GM23338 (cell line): ENCODE measurements around the gene NTM. TPM values are rescaled to one million over a fixed set of nuclear protein-coding genes. Genes with fewer than 3 reads are reported as not detected.

Experiments used
- ATAC-seq: fragments of 200-7000 bp; cut with Tn5 transposase; 3 replicates; pipeline ENCODE4 v1.9.1; 2020
- DNase-seq: peaks from one replicate; pipeline ENCODE4 v3.0.0-alpha.2; 2015; ENCODE audit warnings: low spot score
- H2AFZ ChIP-seq: fragments of 200-600 bp; sonication (generic); 2 replicates; pipeline ENCODE4 v1.8.0; 2016; ENCODE audit warnings: antibody characterized with exemption, mild to moderate bottlenecking, moderate library complexity
- H3F3A ChIP-seq: fragments of 200-600 bp; sonication (generic); replicated peaks from 2 replicates; pipeline ENCODE4 v1.8.0; 2017; ENCODE audit warnings: antibody characterized with exemption, mixed run types, low read depth
- H3K27ac ChIP-seq: fragments of 200-600 bp; sonication (generic); 2 replicates; pipeline ENCODE4 v1.6.1; 2016; ENCODE audit warnings: low read depth
- H3K27me3 ChIP-seq: fragments of 200-600 bp; sonication (generic); 2 replicates; pipeline ENCODE4 v1.8.0; 2016; ENCODE audit warnings: mild to moderate bottlenecking, mixed run types, moderate library complexity; ENCODE audit not compliant: insufficient read depth
- H3K36me3 ChIP-seq: fragments of 200-600 bp; sonication (generic); 2 replicates; pipeline ENCODE4 v1.8.0; 2016; ENCODE audit warnings: mild to moderate bottlenecking; ENCODE audit not compliant: insufficient read depth
- H3K4me1 ChIP-seq: fragments of 200-600 bp; sonication (generic); 2 replicates; pipeline ENCODE4 v1.8.0; 2016; ENCODE audit warnings: mild to moderate bottlenecking, moderate library complexity; ENCODE audit not compliant: insufficient read depth
- H3K4me2 ChIP-seq: fragments of 200-600 bp; sonication (generic); 2 replicates; pipeline ENCODE4 v1.7.1; 2017; ENCODE audit warnings: mixed run types
- H3K4me3 ChIP-seq: fragments of 200-600 bp; sonication (generic); 2 replicates; pipeline ENCODE4 v1.6.1; 2016; ENCODE audit warnings: mixed run types
- H3K79me2 ChIP-seq: fragments of 200-600 bp; sonication (generic); replicated peaks from 2 replicates; pipeline ENCODE4 v1.8.0; 2017; ENCODE audit warnings: mild to moderate bottlenecking; ENCODE audit not compliant: insufficient read depth
- H3K9me2 ChIP-seq: fragments of 200-600 bp; sonication (generic); 2 replicates; pipeline ENCODE4 v1.8.0; 2017; ENCODE audit not compliant: insufficient read depth
- H4K20me1 ChIP-seq: fragments of 200-600 bp; sonication (generic); replicated peaks from 2 replicates; pipeline ENCODE4 v1.8.0; 2017; ENCODE audit warnings: mild to moderate bottlenecking; ENCODE audit not compliant: insufficient read depth
- H3K27ac Mint-ChIP-seq: 2 replicates; pipeline ENCODE4 v1.8.0; 2020; ENCODE audit warnings: inconsistent platforms, mild to moderate bottlenecking, moderate library complexity, mixed read lengths
- H3K27me3 Mint-ChIP-seq: 3 replicates; pipeline ENCODE4 v1.8.0; 2022; ENCODE audit warnings: low read depth, mild to moderate bottlenecking, moderate library complexity, mixed read lengths, inconsistent platforms; ENCODE audit not compliant: insufficient read depth, poor library complexity
- H3K36me3 Mint-ChIP-seq: 3 replicates; pipeline ENCODE4 v1.8.0; 2021; ENCODE audit warnings: low read depth, mild to moderate bottlenecking, inconsistent platforms, moderate library complexity, mixed read lengths
- H3K4me1 Mint-ChIP-seq: 3 replicates; pipeline ENCODE4 v1.8.0; 2020; ENCODE audit warnings: mild to moderate bottlenecking, inconsistent platforms, mixed read lengths
- H3K4me3 Mint-ChIP-seq: 3 replicates; pipeline ENCODE4 v1.8.0; 2021; ENCODE audit warnings: moderate library complexity, mild to moderate bottlenecking, inconsistent platforms, mixed read lengths
- H3K9me3 Mint-ChIP-seq: 3 replicates; pipeline ENCODE4 v1.8.0; 2020; ENCODE audit warnings: moderate library complexity, mild to moderate bottlenecking, inconsistent platforms, mixed read lengths
- ETS1 ChIP-seq: IDR thresholded peaks from 2 replicates; pipeline ENCODE4 v1.6.1; 2016; ENCODE audit warnings: antibody characterized with exemption
- JUNB ChIP-seq: IDR thresholded peaks from one replicate; pipeline ENCODE4 v1.6.1; 2016; ENCODE audit warnings: antibody characterized with exemption; ENCODE audit not compliant: unreplicated experiment
- NANOG ChIP-seq: IDR thresholded peaks from 2 replicates; pipeline ENCODE4 v1.6.1; 2016; ENCODE audit warnings: antibody characterized with exemption, borderline replicate concordance
- REST ChIP-seq: IDR thresholded peaks from one replicate; pipeline ENCODE4 v1.6.1; 2018; ENCODE audit warnings: antibody characterized with exemption; ENCODE audit not compliant: unreplicated experiment
- STAT1 ChIP-seq: IDR thresholded peaks from one replicate; pipeline ENCODE4 v1.6.1; 2016; ENCODE audit warnings: antibody characterized with exemption; ENCODE audit not compliant: unreplicated experiment
- ZNF331 ChIP-seq: fragments of 250-450 bp; sonication (Bioruptor Pico); IDR thresholded peaks from 2 replicates; pipeline ENCODE4 v1.5.0; 2020; ENCODE audit warnings: low read depth, mild to moderate bottlenecking, moderate library complexity
- ZNF462 ChIP-seq: fragments of 250-450 bp; sonication (Bioruptor Pico); IDR thresholded peaks from 2 replicates; pipeline ENCODE4 v1.5.0; 2020; ENCODE audit warnings: mild to moderate bottlenecking, moderate library complexity
- polyA plus RNA-seq: library from polyadenylated mRNA; unstranded; fragments of >200 nt; fragmentation: Nextera tagmentation; extraction: Ambion mirVana; gene quantifications from 2 replicates; pipeline ENCODE4 v1.2.1, GENCODE V29; 2016
- total RNA-seq: library from RNA; depleted of rRNA; stranded (reverse); fragments of >200 nt; shearing (Covaris generic); gene quantifications from 2 replicates; pipeline ENCODE4 v1.2.3, GENCODE V29; 2014

The NTM gene
- total and polyA plus RNA-seq, 2 experiments from 2014 or later, result 10.6 to 14.6 TPM

GRCh38 chr11:131468565-131468964 is 98.2 kb downstream of the NTM start:
- Histone ChIP-seq H4K20me1 (no peaks in the 10 kb centered on the region), H3K27ac (no peak overlapping the region), H3K9me2 (peaks cover 7% of the 10 kb centered on the region; the same call in 1 of the 2 replicates), H3K4me1 (peaks cover 32% of the 10 kb centered on the region), H3K36me3 (no peaks in the 10 kb centered on the region), H3K27me3 (no peaks in the 10 kb centered on the region), H3F3A (no peaks in the 10 kb centered on the region), H3K4me2 (no peak overlapping the region), H3K79me2 (no peaks in the 10 kb centered on the region), H3K4me3 (no peak overlapping the region), H2AFZ (no peak overlapping the region)
- Mint-ChIP-seq H3K36me3 (no peaks in the 10 kb centered on the region), H3K9me3 (no peaks in the 10 kb centered on the region), H3K4me1 (peaks cover 48% of the 10 kb centered on the region), H3K27ac (no peak overlapping the region), H3K4me3 (no peak overlapping the region), H3K27me3 (peaks cover 5% of the 10 kb centered on the region)
- TF ChIP-seq REST, result no peak
- no peak for TF ChIP-seq ZNF331 (CRISPR knock-in tag)
- no peak for TF ChIP-seq ZNF462 (CRISPR knock-in tag)
- TF ChIP-seq NANOG, result no peak
- no peak for TF ChIP-seq STAT1
- no peak for TF ChIP-seq JUNB
- TF ChIP-seq ETS1, result no peak
- DNase-seq (no peak), ATAC-seq (no peak)
